GM10266 (cell line): Measurements from ENCODE around the gene KRTAP12-4.

Experiments
- DNase-seq: peaks from one replicate; pipeline ENCODE4 v3.0.0; 2012; ENCODE audit errors: extremely low spot score
- CTCF ChIP-seq: IDR thresholded peaks from 2 replicates; pipeline ENCODE4 v1.5.1; 2012; ENCODE audit warnings: mild to moderate bottlenecking, low read depth; ENCODE audit not compliant: control insufficient read depth, insufficient read depth; ENCODE audit errors: missing control alignments

Gene KRTAP12-4

GRCh38 chr21:44606495-44606894 is 48.0 kb downstream of the KRTAP12-4 start:
- no peak for DNase-seq
- TF ChIP-seq CTCF: no peak
